ENCODE measurements around the gene RAPGEF1. TPM values are rescaled to one million over a fixed set of nuclear protein-coding genes. Genes with fewer than 3 reads are reported as not detected.

Gene RAPGEF1
- total RNA-seq, 1 donor from 2014 or later, result 94.3 TPM

DNA sequence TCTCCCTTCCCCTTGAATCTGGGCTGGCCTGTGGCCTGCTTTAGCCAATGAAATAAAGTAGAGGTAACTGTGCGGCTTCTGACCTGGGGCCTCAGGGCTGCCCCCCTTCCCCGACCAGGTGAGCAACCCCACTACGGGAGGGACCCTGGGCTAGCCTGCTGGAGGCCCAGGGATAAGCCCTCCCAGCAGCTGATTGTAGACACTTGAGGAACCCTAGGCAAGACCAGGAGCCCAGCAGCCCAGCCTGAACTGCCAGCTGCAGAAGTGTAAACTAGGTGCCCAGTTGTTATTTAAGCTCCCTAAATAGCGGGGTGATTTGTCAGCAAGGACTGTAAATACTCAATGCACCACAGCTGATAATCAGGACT is 41.3 kb downstream of the RAPGEF1 start:
- peaks cover 17% of the 10 kb centered on the region for H3K4me1 Mint-ChIP-seq (ENCODE audit: unreplicated experiment)
- H3K4me3 Mint-ChIP-seq (ENCODE audit: unreplicated experiment), result no peak overlapping the region
- DNase-seq (ENCODE audit: extremely low spot score, unreplicated experiment), result no peak
- no peaks in the 10 kb centered on the region for H3K36me3 Mint-ChIP-seq (ENCODE audit: unreplicated experiment)
- H3K27ac Mint-ChIP-seq (ENCODE audit: unreplicated experiment), result no peak overlapping the region
- H3K27me3 Mint-ChIP-seq (ENCODE audit: unreplicated experiment), result no peaks in the 10 kb centered on the region
- no peaks in the 10 kb centered on the region for H3K9me3 Mint-ChIP-seq (ENCODE audit: unreplicated experiment)
- TF ChIP-seq, protein P1, sequence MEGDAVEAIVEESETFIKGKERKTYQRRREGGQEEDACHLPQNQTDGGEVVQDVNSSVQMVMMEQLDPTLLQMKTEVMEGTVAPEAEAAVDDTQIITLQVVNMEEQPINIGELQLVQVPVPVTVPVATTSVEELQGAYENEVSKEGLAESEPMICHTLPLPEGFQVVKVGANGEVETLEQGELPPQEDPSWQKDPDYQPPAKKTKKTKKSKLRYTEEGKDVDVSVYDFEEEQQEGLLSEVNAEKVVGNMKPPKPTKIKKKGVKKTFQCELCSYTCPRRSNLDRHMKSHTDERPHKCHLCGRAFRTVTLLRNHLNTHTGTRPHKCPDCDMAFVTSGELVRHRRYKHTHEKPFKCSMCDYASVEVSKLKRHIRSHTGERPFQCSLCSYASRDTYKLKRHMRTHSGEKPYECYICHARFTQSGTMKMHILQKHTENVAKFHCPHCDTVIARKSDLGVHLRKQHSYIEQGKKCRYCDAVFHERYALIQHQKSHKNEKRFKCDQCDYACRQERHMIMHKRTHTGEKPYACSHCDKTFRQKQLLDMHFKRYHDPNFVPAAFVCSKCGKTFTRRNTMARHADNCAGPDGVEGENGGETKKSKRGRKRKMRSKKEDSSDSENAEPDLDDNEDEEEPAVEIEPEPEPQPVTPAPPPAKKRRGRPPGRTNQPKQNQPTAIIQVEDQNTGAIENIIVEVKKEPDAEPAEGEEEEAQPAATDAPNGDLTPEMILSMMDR (IDR thresholded peaks at IDR 0.05), result no peak

DNA sequence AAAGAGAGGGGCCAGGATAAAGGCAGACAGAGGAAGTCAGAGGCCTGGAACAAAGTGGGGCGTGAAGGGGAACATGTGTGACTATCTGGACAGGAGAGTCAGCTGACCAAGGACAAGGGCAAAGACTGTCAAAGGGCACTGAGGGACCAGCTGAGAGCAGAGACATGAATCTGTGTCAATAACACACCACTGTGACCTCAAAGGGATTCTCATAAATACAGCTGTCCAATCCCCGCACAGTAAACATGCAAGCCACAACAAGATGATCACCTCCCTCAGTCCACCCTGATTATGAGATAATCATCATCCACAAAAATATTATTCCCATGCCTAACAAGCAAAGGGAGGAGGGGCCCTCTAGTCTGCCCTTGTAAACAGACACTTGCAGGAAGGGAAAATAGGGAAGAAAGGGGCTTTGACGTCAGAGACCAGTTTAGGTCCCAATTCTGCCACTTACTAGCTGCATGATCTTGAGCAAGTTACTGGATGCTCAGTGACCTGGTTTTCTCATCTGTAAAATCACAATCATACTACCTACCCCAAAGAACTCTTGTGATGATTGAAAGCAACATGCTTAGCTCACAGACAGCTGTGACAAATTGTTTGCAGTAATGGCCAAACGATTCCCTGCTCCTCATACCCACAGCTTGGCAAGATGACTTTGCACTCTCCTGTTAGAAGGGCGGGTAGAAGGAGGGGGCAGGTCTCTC is 41.8 kb downstream of the RAPGEF1 start:
- Mint-ChIP-seq H3K36me3 (ENCODE audit: unreplicated experiment) (no peaks in the 10 kb centered on the region), H3K27me3 (ENCODE audit: unreplicated experiment) (no peaks in the 10 kb centered on the region), H3K27ac (ENCODE audit: unreplicated experiment) (no peak overlapping the region), H3K9me3 (ENCODE audit: unreplicated experiment) (no peaks in the 10 kb centered on the region), H3K4me1 (ENCODE audit: unreplicated experiment) (peaks cover 20% of the 10 kb centered on the region), H3K4me3 (ENCODE audit: unreplicated experiment) (no peak overlapping the region)
- TF ChIP-seq, protein P1 (IDR thresholded peaks at IDR 0.05), result no peak
- no peak for DNase-seq (ENCODE audit: extremely low spot score, unreplicated experiment)

DNA sequence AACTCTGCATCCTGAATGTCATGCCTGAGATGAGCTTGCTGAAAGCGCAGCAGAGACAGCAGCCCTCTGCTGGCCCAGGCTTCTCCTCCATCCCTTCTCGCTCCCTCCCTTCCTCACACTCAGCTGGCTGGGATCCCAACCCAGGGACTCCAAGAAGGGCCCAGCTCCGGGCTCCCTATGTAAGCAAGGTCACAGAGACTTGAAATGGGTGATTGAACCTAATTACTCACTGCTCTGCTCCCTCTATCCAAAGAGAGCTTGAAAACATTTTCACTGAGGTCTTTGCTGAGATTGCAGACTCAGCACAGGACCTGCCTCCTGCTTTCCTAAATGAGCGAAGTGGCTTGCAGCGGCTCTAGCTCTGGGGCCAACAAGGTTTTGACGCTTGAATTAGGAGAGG is 42.8 kb downstream of the RAPGEF1 start:
- TF ChIP-seq, protein P1 (IDR thresholded peaks at IDR 0.05), result no peak
- Mint-ChIP-seq H3K4me3 (ENCODE audit: unreplicated experiment) (no peak overlapping the region), H3K36me3 (ENCODE audit: unreplicated experiment) (no peaks in the 10 kb centered on the region), H3K27me3 (ENCODE audit: unreplicated experiment) (no peaks in the 10 kb centered on the region), H3K9me3 (ENCODE audit: unreplicated experiment) (no peaks in the 10 kb centered on the region), H3K27ac (ENCODE audit: unreplicated experiment) (no peak overlapping the region), H3K4me1 (ENCODE audit: unreplicated experiment) (peaks cover 19% of the 10 kb centered on the region)
- no peak for DNase-seq (ENCODE audit: extremely low spot score, unreplicated experiment)

DNA sequence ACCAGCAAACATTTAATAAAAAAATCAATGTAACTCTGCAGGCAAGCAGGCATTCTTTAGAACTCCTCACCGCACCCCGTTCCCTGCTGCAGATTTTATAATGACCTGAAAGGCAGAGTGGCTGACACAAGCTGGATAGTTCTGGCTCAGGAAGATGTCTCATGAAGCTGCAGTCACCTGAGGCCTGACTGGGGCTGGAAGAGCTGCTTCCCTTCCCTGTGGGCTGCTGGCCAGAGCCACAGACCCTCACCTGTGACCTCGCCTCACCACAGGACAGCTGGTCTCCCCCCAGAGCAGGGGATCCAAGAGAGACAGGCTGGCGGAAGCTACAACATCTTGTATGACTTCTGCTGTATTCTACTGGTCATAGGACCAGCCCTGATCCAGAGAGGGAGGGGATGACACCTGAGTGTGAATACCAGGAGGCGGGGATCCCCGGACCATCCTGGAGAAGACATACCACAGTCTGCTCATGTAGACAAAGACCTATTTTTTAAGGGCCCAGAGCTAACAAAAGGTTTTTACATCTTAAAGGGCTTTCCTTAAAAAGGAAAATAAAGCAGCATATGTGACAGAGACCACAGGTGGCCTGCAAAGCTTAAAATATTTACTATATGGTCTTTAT is 43.9 kb downstream of the RAPGEF1 start:
- H3K27ac Mint-ChIP-seq (ENCODE audit: unreplicated experiment), result no peak overlapping the region
- peaks cover 13% of the 10 kb centered on the region for H3K4me1 Mint-ChIP-seq (ENCODE audit: unreplicated experiment)
- DNase-seq (ENCODE audit: extremely low spot score, unreplicated experiment), result no peak
- H3K27me3 Mint-ChIP-seq (ENCODE audit: unreplicated experiment), result no peaks in the 10 kb centered on the region
- TF ChIP-seq, protein P1 (IDR thresholded peaks at IDR 0.05), result no peak
- H3K36me3 Mint-ChIP-seq (ENCODE audit: unreplicated experiment), result no peaks in the 10 kb centered on the region
- H3K4me3 Mint-ChIP-seq (ENCODE audit: unreplicated experiment), result no peak overlapping the region
- no peaks in the 10 kb centered on the region for H3K9me3 Mint-ChIP-seq (ENCODE audit: unreplicated experiment)

DNA sequence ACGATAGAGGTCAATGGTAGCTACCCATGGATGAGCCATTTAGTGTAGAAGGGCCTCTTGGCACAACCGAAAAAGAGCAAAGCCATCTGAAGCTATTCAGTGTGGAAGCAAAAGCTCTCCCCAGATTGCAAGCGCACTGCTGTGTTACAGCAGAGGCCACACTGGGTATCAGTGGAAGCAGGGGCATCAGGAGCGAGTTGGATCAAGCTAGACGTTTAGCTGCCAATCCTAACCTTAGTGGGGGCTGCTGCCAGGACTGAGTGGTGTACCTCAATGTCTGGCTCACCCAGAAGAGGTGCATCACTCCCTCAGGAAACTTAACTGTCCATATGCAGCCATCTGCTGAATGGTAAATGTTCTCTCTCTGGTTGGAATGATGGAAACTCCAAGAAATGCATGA is 44.5 kb downstream of the RAPGEF1 start:
- DNase-seq (ENCODE audit: extremely low spot score, unreplicated experiment), result no peak
- H3K27ac Mint-ChIP-seq (ENCODE audit: unreplicated experiment), result no peak overlapping the region
- TF ChIP-seq, protein P1 (IDR thresholded peaks at IDR 0.05), result no peak
- H3K36me3 Mint-ChIP-seq (ENCODE audit: unreplicated experiment), result no peaks in the 10 kb centered on the region
- H3K4me1 Mint-ChIP-seq (ENCODE audit: unreplicated experiment), result peaks cover 13% of the 10 kb centered on the region
- no peaks in the 10 kb centered on the region for H3K27me3 Mint-ChIP-seq (ENCODE audit: unreplicated experiment)
- no peaks in the 10 kb centered on the region for H3K9me3 Mint-ChIP-seq (ENCODE audit: unreplicated experiment)
- H3K4me3 Mint-ChIP-seq (ENCODE audit: unreplicated experiment), result no peak overlapping the region
